ENCODE measurements around the gene CTSO.
"Not testable (repeated sequence)": the region's sequence is repeated elsewhere in the genome, so short reads cannot be mapped to it uniquely, and the experiment has no call there.

CTSO gene

GRCh38 chr4:155904331-155904730 lies 49.3 kb downstream of the CTSO start:
- DNase-seq = no peak

GRCh38 chr4:155903453-155903852 lies 50.2 kb downstream of the CTSO start, which contains the start of gene TDO2:
TSS of gene TDO2 (plus strand) at chr4:155903696. CDS start at chr4:155903759, 63 bp downstream.
- no peak for DNase-seq

GRCh38 chr4:155901013-155901412 lies 52.7 kb downstream of the CTSO start:
- no peak for DNase-seq

- no peak for DNase-seq
Measured at GRCh38 chr4:155900381-155900780, 53.3 kb downstream of the CTSO start.

GRCh38 chr4:155899891-155900290 lies 53.8 kb downstream of the CTSO start:
- no peak for DNase-seq

GRCh38 chr4:155898371-155898770 lies 55.3 kb downstream of the CTSO start:
- not testable (repeated sequence) for DNase-seq

GRCh38 chr4:155891058-155891457 lies 62.6 kb downstream of the CTSO start:
- DNase-seq = no peak

GRCh38 chr4:155889946-155890345 lies 63.7 kb downstream of the CTSO start:
- no peak for DNase-seq

GRCh38 chr4:155889031-155889793 lies 64.5 kb downstream of the CTSO start:
- DNase-seq = no peak

- no peak for DNase-seq
Measured at GRCh38 chr4:155887847-155888570, 65.7 kb downstream of the CTSO start.

GRCh38 chr4:155887045-155887444 lies 66.6 kb downstream of the CTSO start:
- no peak for DNase-seq

- no peak for DNase-seq
Measured at GRCh38 chr4:155885666-155886065, 68.0 kb downstream of the CTSO start.

GRCh38 chr4:155883895-155884294 lies 69.8 kb downstream of the CTSO start:
- no peak for DNase-seq

GRCh38 chr4:155881555-155881954 lies 72.1 kb downstream of the CTSO start:
- no peak for DNase-seq

GRCh38 chr4:155879767-155880166 lies 73.9 kb downstream of the CTSO start:
- no peak for DNase-seq

GRCh38 chr4:155878611-155879010 lies 75.1 kb downstream of the CTSO start:
- no peak for DNase-seq

GRCh38 chr4:155877971-155878370 lies 75.7 kb downstream of the CTSO start:
- no peak for DNase-seq

GRCh38 chr4:155875878-155876277 lies 77.8 kb downstream of the CTSO start:
- DNase-seq = no peak
